ENCODE data around the gene FHIP1B. TPM values are rescaled to one million over a fixed set of nuclear protein-coding genes. Genes with fewer than 3 reads are reported as not detected.
"Not testable (repeated sequence)": the region's sequence is repeated elsewhere in the genome, so short reads cannot be mapped to it uniquely, and the experiment has no call there.

Gene FHIP1B
- total RNA-seq, 2 donors from 2014 or later: 45.6 to 52.2 TPM

DNA sequence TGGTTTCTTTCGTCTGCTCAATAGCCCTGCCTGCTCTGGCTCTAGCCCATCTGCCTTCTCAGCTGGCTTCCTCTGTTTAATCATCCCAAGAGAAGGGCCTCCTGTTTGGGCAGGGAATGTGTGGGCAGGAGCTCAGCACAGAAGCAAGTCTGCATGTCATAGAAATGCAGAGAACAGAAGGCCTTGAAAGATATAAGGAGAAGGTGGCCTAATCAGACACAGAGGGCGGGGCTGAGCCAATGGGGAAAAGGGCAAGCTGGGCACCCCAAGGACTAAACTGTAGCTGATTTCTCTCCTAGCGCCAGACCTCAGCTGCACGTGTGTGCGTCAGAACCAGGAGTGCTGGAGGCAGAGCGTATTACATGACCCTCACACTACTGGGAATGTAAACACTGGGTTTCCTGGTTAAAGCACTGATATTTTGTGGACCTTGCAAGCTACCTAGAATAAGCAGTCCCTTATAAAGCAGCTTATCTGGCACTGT lies 17.6 kb upstream of the FHIP1B start:
- Mint-ChIP-seq H3K9me3 (no peaks in the 10 kb centered on the region), H3K36me3 (no peaks in the 10 kb centered on the region), H3K4me1 (ENCODE audit: low read depth in 2 of 2) (no peaks in the 10 kb centered on the region), H3K27me3 (peaks cover 0 to 4% of the 10 kb centered on the region in 2 donors), H3K4me3 (no peak overlapping the region), H3K27ac (no peak overlapping the region)
- no peak for ATAC-seq
- DNase-seq (ENCODE audit: low spot score): no peak

DNA sequence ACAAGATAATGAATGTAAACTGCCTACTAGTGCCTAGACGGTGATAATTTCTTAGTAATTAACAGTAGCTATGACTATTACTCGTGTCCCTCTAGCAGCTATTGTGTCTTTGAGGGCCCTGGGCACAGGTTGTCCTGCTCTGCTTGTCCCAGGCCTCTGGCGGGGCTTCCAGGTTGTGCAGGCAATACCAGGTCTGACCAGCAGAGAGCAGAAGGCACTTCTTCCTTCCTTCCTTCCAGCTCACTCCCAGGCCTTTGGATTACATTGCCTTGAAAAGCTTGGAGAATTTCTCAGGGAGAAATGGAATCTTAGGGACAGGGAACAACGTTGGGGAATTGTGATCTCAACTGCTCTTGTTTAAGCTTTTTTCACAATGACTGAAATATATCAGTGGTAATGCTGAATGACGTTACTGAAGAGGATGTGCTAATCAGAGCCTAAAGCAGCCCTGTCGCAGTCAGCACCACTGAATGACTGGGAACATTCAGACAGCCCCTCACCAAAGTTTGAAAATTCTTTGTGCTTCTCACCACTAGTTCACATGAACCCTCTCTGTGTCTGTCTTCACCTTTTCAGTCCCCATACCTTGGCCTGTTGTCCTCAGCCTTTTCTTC lies 16.8 kb upstream of the FHIP1B start:
- Mint-ChIP-seq H3K36me3 (no peaks in the 10 kb centered on the region), H3K9me3 (no peaks in the 10 kb centered on the region), H3K4me3 (no peak overlapping the region), H3K4me1 (ENCODE audit: low read depth in 2 of 2) (no peaks in the 10 kb centered on the region), H3K27me3 (peaks cover 0 to 4% of the 10 kb centered on the region in 2 donors), H3K27ac (no peak overlapping the region)
- ATAC-seq: peak; percentile 65 to 72
- DNase-seq (ENCODE audit: low spot score): no peak

DNA sequence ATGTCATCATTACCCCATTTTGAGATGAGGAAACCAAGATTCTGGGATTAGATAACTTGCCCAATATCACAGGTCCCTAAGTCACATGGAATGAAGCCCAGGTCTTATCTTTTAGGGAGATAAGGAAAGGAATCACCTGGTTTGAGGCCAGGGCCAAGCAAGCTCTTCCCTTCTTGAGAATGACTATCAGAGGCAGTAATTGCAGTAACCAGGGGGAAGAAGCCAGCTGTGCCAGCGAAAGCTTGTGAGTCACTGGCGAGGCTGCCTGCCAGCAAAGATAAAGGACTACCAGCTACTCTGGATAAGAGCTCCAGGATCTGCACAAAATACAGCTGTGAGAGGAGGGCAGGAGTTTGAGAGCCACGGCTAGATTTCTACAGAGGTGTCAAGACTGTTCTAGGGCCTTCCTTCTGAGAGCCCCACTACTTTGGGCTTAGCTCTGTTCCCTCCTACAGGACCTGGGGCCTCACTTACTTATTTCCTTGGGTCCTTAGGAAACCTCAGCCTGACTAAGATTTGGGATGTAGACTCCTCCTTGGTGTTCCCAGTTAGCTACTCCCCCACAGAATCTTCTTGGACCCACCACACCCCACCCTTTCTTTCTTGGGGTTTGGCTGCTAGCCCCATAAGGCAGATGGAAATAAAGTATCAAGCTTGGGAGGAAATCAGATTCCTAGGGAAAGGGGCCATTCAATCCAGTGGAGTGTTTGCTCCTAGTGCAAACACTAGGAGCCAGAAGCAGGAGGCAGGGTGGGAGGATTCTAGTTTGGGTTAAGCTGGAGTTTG lies 15.5 kb upstream of the FHIP1B start:
- Mint-ChIP-seq H3K9me3 (no peaks in the 10 kb centered on the region), H3K4me3 (no peak overlapping the region), H3K27me3 (peaks cover 0 to 4% of the 10 kb centered on the region in 2 donors), H3K36me3 (no peaks in the 10 kb centered on the region), H3K4me1 (ENCODE audit: low read depth in 2 of 2) (no peaks in the 10 kb centered on the region), H3K27ac (no peak overlapping the region)
- DNase-seq (ENCODE audit: low spot score): no peak
- no peak for ATAC-seq

DNA sequence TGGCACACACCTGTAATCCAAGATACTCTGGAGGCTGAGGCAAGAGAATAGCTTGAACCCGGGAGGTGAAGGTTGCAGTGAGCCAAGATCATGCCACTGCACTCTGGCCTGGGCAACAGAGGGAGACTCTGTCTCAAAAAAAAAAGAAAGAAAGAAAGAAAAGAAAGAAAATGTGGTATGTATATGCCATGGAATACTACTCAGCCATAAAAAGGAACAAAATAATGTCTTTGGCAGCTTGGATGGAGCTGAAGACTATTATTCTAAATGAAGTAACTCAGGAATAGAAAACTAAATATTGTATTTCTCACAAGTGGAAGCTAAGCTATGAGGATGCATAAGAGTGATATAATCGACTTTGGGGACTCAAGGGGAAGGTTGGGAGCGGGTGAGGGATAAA lies 14.5 kb upstream of the FHIP1B start:
- not testable (repeated sequence) for H3K9me3 Mint-ChIP-seq

DNA sequence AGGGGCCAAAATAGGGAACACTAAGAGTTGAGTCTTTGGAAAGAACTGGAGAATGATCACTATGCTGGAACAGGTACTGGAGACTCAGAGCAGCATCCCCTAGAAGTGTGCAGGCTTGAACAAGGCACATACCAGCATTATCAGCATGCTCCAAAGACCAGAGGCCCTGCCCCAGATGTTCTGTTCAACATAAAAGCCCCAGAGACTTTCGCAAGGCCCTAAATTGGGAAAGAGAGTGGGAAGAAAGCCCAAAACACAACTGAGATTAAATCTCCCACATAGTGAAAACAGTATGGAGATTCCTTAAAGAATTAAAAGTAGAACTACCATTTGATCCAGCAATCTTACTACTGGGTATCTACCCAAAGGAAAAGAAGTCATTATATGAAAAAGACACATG lies 13.8 kb upstream of the FHIP1B start:
- DNase-seq (ENCODE audit: low spot score) (no peak), ATAC-seq (no peak)
- Mint-ChIP-seq H3K9me3 (no peaks in the 10 kb centered on the region), H3K36me3 (no peaks in the 10 kb centered on the region), H3K27ac (no peak overlapping the region), H3K4me1 (ENCODE audit: low read depth in 2 of 2) (no peaks in the 10 kb centered on the region), H3K4me3 (no peak overlapping the region), H3K27me3 (peaks cover 0 to 7% of the 10 kb centered on the region in 2 donors)

More for the DNA sequence above, 14.5 kb upstream of the FHIP1B start:
- not testable (repeated sequence) for ATAC-seq; H3K27me3 Mint-ChIP-seq; H3K27ac Mint-ChIP-seq; DNase-seq (ENCODE audit: low spot score); H3K36me3 Mint-ChIP-seq; H3K4me1 Mint-ChIP-seq (ENCODE audit: low read depth in 2 of 2); H3K4me3 Mint-ChIP-seq

DNA sequence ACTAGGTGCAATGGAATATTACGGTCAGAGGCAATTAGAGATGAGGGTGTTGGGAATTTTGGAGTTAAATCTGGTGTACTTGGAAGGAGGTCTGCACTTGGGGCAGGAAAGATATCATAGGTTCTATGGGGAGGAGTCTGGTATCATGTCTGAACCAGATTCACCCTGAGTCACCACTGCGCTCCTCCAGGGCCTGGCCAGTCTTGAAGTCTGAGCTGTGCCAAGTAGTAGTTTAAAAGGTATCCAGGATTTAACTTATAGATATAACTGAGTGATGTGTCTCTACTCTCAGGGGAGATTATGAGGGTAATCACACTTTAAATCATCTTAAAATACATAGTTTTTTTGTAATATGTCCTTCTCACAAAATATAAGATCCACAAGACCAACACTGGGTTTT lies 11.1 kb upstream of the FHIP1B start:
- Mint-ChIP-seq H3K27ac (no peak overlapping the region), H3K4me3 (no peak overlapping the region), H3K36me3 (no peaks in the 10 kb centered on the region), H3K4me1 (ENCODE audit: low read depth in 2 of 2) (peaks cover 0 to 4% of the 10 kb centered on the region in 2 donors), H3K27me3 (peaks cover 0 to 7% of the 10 kb centered on the region in 2 donors), H3K9me3 (no peaks in the 10 kb centered on the region)
- ATAC-seq (no peak), DNase-seq (ENCODE audit: low spot score) (no peak)

DNA sequence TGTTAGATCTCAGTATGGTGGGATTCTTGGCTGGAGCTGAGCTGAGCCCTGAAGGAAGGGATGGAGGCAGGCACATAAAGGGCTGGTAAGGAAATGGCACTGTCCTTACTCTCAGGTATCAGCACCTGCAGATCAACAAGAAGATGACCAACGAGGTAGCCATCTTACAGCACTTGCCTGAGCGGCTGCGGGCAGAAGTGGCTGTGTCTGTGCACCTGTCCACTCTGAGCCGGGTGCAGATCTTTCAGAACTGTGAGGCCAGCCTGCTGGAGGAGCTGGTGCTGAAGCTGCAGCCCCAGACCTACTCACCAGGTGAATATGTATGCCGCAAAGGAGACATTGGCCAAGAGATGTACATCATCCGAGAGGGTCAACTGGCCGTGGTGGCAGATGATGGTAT lies 6.9 kb upstream of the FHIP1B start:
- no peak overlapping the region for H3K27ac Mint-ChIP-seq
- DNase-seq (ENCODE audit: low spot score) (no peak), ATAC-seq (no peak)
- H3K27me3 Mint-ChIP-seq: peaks cover 0 to 3% of the 10 kb centered on the region in 2 donors
- H3K4me1 Mint-ChIP-seq (ENCODE audit: low read depth in 2 of 2): peaks cover 0 to 7% of the 10 kb centered on the region in 2 donors
- no peaks in the 10 kb centered on the region for H3K9me3 Mint-ChIP-seq
- H3K36me3 Mint-ChIP-seq: no peaks in the 10 kb centered on the region
- no peak overlapping the region for H3K4me3 Mint-ChIP-seq

DNA sequence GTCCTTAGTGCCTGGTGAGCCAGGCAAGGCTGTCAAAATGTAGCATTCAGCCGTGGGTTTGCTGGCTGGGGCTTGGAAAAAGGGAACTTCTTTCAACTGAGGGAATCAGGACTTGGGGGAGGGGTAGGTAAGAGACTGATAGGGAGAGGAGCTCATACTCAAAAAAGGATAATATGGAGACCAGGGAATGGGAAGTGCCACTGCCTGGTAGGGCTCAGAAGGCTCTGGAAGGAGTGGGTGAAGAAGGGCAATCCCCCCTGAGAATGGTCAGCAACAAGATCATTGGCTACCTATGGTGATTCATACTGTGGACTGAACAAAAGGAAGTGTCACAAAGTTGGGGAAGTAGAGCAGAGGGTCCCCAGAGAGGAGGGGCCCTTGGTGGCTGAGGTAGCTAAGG lies 6.3 kb upstream of the FHIP1B start:
- H3K9me3 Mint-ChIP-seq: no peaks in the 10 kb centered on the region
- H3K4me3 Mint-ChIP-seq: no peak overlapping the region
- no peaks in the 10 kb centered on the region for H3K36me3 Mint-ChIP-seq
- no peak for DNase-seq (ENCODE audit: low spot score)
- H3K4me1 Mint-ChIP-seq (ENCODE audit: low read depth in 2 of 2): peaks cover 0 to 7% of the 10 kb centered on the region in 2 donors
- no peak overlapping the region for H3K27ac Mint-ChIP-seq
- peaks cover 0 to 3% of the 10 kb centered on the region in 2 donors for H3K27me3 Mint-ChIP-seq
- ATAC-seq: no peak

DNA sequence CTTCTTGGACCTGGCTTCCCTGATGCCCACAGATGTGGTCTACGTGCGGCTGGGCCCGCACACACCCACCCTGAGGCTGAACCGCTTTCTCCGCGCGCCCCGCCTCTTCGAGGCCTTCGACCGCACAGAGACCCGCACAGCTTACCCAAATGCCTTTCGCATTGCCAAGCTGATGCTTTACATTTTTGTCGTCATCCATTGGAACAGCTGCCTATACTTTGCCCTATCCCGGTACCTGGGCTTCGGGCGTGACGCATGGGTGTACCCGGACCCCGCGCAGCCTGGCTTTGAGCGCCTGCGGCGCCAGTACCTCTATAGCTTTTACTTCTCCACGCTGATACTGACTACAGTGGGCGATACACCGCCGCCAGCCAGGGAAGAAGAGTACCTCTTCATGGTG lies 5.7 kb upstream of the FHIP1B start:
- H3K4me1 Mint-ChIP-seq (ENCODE audit: low read depth in 2 of 2): peaks cover 5 to 11% of the 10 kb centered on the region in 2 donors
- H3K9me3 Mint-ChIP-seq: no peaks in the 10 kb centered on the region
- no peak overlapping the region for H3K27ac Mint-ChIP-seq
- peaks cover 0 to 3% of the 10 kb centered on the region in 2 donors for H3K27me3 Mint-ChIP-seq
- H3K36me3 Mint-ChIP-seq: no peaks in the 10 kb centered on the region
- H3K4me3 Mint-ChIP-seq: no peak overlapping the region
- ATAC-seq (no peak), DNase-seq (ENCODE audit: low spot score) (no peak)

DNA sequence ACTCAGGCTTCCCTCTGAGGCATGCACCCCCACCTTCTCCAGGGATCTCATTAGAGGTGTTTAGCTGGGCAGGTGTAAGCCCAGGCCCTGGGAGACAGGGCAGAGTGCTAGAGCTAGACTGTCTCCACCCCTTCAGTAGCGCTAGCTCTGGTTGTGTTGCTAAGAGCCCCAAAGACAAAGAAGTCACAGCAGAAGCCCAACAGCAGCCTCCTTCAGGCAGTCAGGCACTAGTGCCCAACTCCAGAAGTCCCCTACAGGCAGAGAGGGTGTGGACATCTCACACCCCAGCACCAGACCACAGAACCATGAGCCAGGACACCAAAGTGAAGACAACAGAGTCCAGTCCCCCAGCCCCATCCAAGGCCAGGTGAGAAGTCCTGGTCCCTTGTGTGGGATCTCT lies 4.5 kb upstream of the FHIP1B start, which contains the start of gene CNGA4:
TSS of gene CNGA4 (plus strand) at position 188 of the 400 bp plus-strand sequence. CDS start at position 306, 118 bp downstream.
- Mint-ChIP-seq H3K4me3 (no peak within 1 kb of the TSS), H3K9me3 (no peaks in the 10 kb centered on the region), H3K4me1 (ENCODE audit: low read depth in 2 of 2) (peaks cover 15 to 17% of the 10 kb centered on the region in 2 donors), H3K27ac (no peak within 1 kb of the TSS), H3K36me3 (no peaks in the 10 kb centered on the region), H3K27me3 (no peaks in the 10 kb centered on the region)
- no peak for ATAC-seq
- DNase-seq (ENCODE audit: low spot score): no peak

DNA sequence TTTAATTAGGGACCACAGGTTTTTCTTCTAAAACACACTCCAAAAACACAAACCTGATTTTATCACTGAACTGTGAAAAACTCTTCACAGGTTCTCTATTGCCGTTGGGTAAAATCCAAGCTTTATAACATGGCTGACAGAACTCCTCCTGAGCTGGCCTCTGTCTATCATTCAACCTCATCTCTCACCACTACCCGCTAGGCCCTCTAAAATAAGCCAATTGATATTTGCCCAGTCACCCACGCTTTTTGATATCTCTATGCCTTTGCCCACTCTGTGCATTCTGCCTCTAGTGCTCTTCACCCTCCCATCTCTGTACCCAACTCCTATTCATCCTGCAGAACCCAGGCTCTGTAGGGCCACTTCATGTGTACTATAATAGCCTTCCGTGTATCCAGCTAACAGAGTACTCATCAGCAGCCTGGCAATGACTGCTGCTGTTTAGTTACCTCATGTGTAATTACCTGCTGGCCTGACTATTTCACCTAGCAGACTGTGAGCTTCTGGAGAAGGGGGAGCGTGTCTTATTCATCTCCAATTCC lies 3.4 kb upstream of the FHIP1B start:
- ATAC-seq (no peak), DNase-seq (ENCODE audit: low spot score) (no peak)
- Mint-ChIP-seq H3K4me1 (ENCODE audit: low read depth in 2 of 2) (peaks cover 23 to 24% of the 10 kb centered on the region in 2 donors), H3K36me3 (no peaks in the 10 kb centered on the region), H3K27me3 (no peaks in the 10 kb centered on the region), H3K4me3 (no peak overlapping the region), H3K9me3 (no peaks in the 10 kb centered on the region), H3K27ac (no peak overlapping the region)

DNA sequence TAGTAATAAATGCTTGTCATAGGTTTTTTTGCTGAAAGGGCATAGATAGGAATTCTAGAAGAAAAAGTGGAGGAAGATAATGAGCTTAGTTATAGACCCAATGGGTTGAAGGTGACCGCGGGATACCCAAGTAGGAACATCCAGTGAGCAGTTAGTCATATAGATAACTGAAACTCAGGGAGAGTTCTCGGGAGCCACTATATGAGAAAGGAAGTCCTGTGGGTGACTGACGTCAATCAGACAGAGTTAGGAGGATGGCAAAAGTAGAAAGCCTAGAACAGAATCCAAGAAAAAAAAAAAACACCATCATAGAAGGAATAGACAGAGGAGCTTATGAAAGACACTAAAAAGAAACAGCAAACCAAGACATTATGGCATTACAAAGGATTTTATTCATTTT lies 2.8 kb upstream of the FHIP1B start:
- H3K9me3 Mint-ChIP-seq: no peaks in the 10 kb centered on the region
- ATAC-seq (no peak), DNase-seq (ENCODE audit: low spot score) (no peak)
- no peaks in the 10 kb centered on the region for H3K27me3 Mint-ChIP-seq
- peaks cover 25 to 29% of the 10 kb centered on the region in 2 donors for H3K4me1 Mint-ChIP-seq (ENCODE audit: low read depth in 2 of 2)
- no peaks in the 10 kb centered on the region for H3K36me3 Mint-ChIP-seq
- H3K27ac Mint-ChIP-seq: no peak overlapping the region
- H3K4me3 Mint-ChIP-seq: no peak overlapping the region

DNA sequence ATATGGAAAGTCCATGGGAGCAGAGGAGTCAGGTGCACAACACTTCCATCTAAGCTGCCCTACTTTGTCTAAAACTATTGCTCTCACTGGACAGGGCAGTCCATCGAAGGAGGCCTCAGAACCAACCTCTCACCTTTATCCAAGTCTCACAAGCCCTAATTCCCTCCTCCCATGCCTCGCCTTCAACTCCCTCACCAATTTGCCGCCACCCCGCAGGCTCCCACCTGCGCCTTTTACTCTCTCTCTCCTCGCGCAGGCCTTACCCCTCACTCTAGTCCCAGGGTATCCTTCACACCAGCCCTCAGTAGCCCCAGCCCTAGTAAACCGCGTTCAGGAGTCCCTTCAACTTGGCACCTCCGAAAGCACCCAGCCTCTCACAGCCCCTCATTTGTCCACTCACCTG lies 451 bp downstream of the FHIP1B start:
- no peaks in the 10 kb centered on the region for H3K36me3 Mint-ChIP-seq
- peaks cover 48 to 58% of the 10 kb centered on the region in 2 donors for H3K4me1 Mint-ChIP-seq (ENCODE audit: low read depth in 2 of 2)
- peak overlapping the region; percentile 99 for H3K4me3 Mint-ChIP-seq
- no peaks in the 10 kb centered on the region for H3K9me3 Mint-ChIP-seq
- DNase-seq (ENCODE audit: low spot score) (no peak), ATAC-seq (no peak)
- peak overlapping the region; percentile 92 to 93 for H3K27ac Mint-ChIP-seq
- no peaks in the 10 kb centered on the region for H3K27me3 Mint-ChIP-seq

DNA sequence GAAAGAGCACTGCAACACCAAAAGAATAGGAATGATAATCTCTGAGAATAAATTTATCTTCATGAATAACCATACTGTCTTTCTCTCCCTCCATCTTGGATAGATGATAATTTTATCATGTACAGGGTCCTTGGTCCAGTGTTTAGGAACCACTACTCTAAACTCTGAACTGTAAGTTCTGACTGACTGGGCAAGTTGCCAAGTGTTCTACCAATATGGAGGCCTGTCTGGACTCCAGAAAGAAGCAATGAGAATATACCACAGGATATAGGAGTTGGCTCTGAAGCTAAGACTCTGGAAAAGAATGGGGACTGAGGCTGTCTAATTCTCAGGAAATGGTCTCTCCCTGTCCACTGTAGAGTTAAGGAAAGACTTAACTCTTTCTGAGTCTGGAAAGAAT lies 1.5 kb downstream of the FHIP1B start:
- Mint-ChIP-seq H3K27ac (peak overlapping the region; percentile 92 to 93), H3K27me3 (no peaks in the 10 kb centered on the region), H3K36me3 (no peaks in the 10 kb centered on the region), H3K9me3 (no peaks in the 10 kb centered on the region), H3K4me3 (peak overlapping the region; percentile 99), H3K4me1 (ENCODE audit: low read depth in 2 of 2) (peaks cover 56 to 69% of the 10 kb centered on the region in 2 donors)
- ATAC-seq (no peak), DNase-seq (ENCODE audit: low spot score) (no peak)

Measured in natural killer cell treated with Interleukin-12 subunit alpha and Interleukin-12 subunit beta and Interleukin-15 and Interleukin-18, amount 100 ng/mL, for 72 hours (primary cell).